Osteoblast (primary cell): ENCODE data around the gene TPST2. TPM values are rescaled to one million over a fixed set of nuclear protein-coding genes. Genes with fewer than 3 reads are reported as not detected.

Source experiments
- DNase-seq: peaks from one replicate; pipeline ENCODE4 v3.0.0; 2011; ENCODE audit warnings: low spot score, mixed read lengths; ENCODE audit not compliant: insufficient read length; ENCODE audit errors: missing footprints
- H2AFZ ChIP-seq: 2 replicates; pipeline ENCODE4 v1.6.0; 2011; ENCODE audit warnings: mild to moderate bottlenecking, low read length
- H3K27ac ChIP-seq: 2 replicates; pipeline ENCODE4 v1.5.1; 2011; ENCODE audit warnings: mild to moderate bottlenecking, low read depth, low read length, moderate library complexity
- H3K27me3 ChIP-seq: 2 replicates; pipeline ENCODE4 v1.6.0; 2012; ENCODE audit warnings: mild to moderate bottlenecking, control low read depth, inconsistent platforms, low read length, moderate library complexity; ENCODE audit not compliant: insufficient read depth
- H3K36me3 ChIP-seq: 2 replicates; pipeline ENCODE4 v1.5.1; 2011; ENCODE audit warnings: mild to moderate bottlenecking, low read length, control low read depth, moderate library complexity; ENCODE audit not compliant: insufficient read depth
- H3K4me1 ChIP-seq: 2 replicates; pipeline ENCODE4 v1.5.1; 2011; ENCODE audit warnings: mild to moderate bottlenecking, low read length, control low read depth, moderate library complexity; ENCODE audit not compliant: insufficient read depth
- H3K4me2 ChIP-seq: 2 replicates; pipeline ENCODE4 v1.6.0; 2011; ENCODE audit warnings: mild to moderate bottlenecking, low read length; ENCODE audit not compliant: insufficient read depth
- H3K4me3 ChIP-seq: fragments of 200-600 bp; sonication (generic); 3 replicates; pipeline ENCODE4 v1.5.1; 2012; ENCODE audit warnings: mild to moderate bottlenecking, low read length, inconsistent platforms; ENCODE audit not compliant: insufficient read depth
- H3K79me2 ChIP-seq: 2 replicates; pipeline ENCODE4 v1.6.0; 2012; ENCODE audit warnings: mild to moderate bottlenecking, low read length, control low read depth, inconsistent platforms; ENCODE audit not compliant: insufficient read depth
- H3K9me3 ChIP-seq: 2 replicates; pipeline ENCODE4 v1.5.1; 2011; ENCODE audit warnings: low read depth, low read length, control low read depth
- H4K20me1 ChIP-seq: 2 replicates; pipeline ENCODE4 v1.6.0; 2012; ENCODE audit warnings: mild to moderate bottlenecking, low read length, control low read depth; ENCODE audit not compliant: insufficient read depth
- CTCF ChIP-seq: IDR thresholded peaks from 2 replicates; pipeline ENCODE4 v1.5.1; 2011; ENCODE audit warnings: mild to moderate bottlenecking, low read depth, low read length, moderate library complexity; ENCODE audit errors: extremely low read depth
- total RNA-seq: library from RNA; depleted of rRNA; stranded (reverse); fragments of >200 nt; gene quantifications from 2 replicates; pipeline ENCODE4 v1.2.3, GENCODE V29; 2012

Gene TPST2
- total RNA-seq, 1 donor: 98.4 TPM

- no peaks in the 10 kb centered on the region for H4K20me1 ChIP-seq
- DNase-seq: peak; percentile 82
- H3K36me3 ChIP-seq: no peaks in the 10 kb centered on the region
- H3K79me2 ChIP-seq: no peaks in the 10 kb centered on the region
- peaks cover 20% of the 10 kb centered on the region for H3K4me1 ChIP-seq
- H2AFZ ChIP-seq: no peak overlapping the region
- no peak for TF ChIP-seq CTCF
- peak overlapping the region; percentile 67 for H3K4me2 ChIP-seq
- H3K9me3 ChIP-seq: no peaks in the 10 kb centered on the region
- no peak overlapping the region for H3K4me3 ChIP-seq
- peak overlapping the region; percentile 65 for H3K27ac ChIP-seq
- H3K27me3 ChIP-seq: peaks cover 9% of the 10 kb centered on the region
Measured at GRCh38 chr22:26610996-26611395, 21.1 kb upstream of the TPST2 start.

GRCh38 chr22:26610072-26610958 lies 20.4 kb upstream of the TPST2 start:
- H3K9me3 ChIP-seq: no peaks in the 10 kb centered on the region
- TF ChIP-seq CTCF: no peak
- no peak overlapping the region for H3K4me3 ChIP-seq
- peak; percentile 95 for DNase-seq
- H3K27ac ChIP-seq: peak overlapping the region; percentile 65
- H3K4me1 ChIP-seq: peaks cover 20% of the 10 kb centered on the region
- no peaks in the 10 kb centered on the region for H3K79me2 ChIP-seq
- H3K36me3 ChIP-seq: no peaks in the 10 kb centered on the region
- H2AFZ ChIP-seq: peak overlapping the region; percentile 30
- peaks cover 9% of the 10 kb centered on the region for H3K27me3 ChIP-seq
- H3K4me2 ChIP-seq: peak overlapping the region; percentile 67
- H4K20me1 ChIP-seq: no peaks in the 10 kb centered on the region

GRCh38 chr22:26609287-26609686 lies 19.4 kb upstream of the TPST2 start:
- H2AFZ ChIP-seq: no peak overlapping the region
- no peak overlapping the region for H3K27ac ChIP-seq
- peaks cover 20% of the 10 kb centered on the region for H3K4me1 ChIP-seq
- no peaks in the 10 kb centered on the region for H3K9me3 ChIP-seq
- no peak overlapping the region for H3K4me2 ChIP-seq
- no peaks in the 10 kb centered on the region for H4K20me1 ChIP-seq
- TF ChIP-seq CTCF: no peak
- peaks cover 9% of the 10 kb centered on the region for H3K27me3 ChIP-seq
- H3K4me3 ChIP-seq: no peak overlapping the region
- no peaks in the 10 kb centered on the region for H3K79me2 ChIP-seq
- H3K36me3 ChIP-seq: no peaks in the 10 kb centered on the region
- no peak for DNase-seq

- DNase-seq: no peak
- no peaks in the 10 kb centered on the region for H4K20me1 ChIP-seq
- H3K27me3 ChIP-seq: peaks cover 8% of the 10 kb centered on the region
- H3K79me2 ChIP-seq: no peaks in the 10 kb centered on the region
- no peaks in the 10 kb centered on the region for H3K36me3 ChIP-seq
- TF ChIP-seq CTCF: no peak
- no peak overlapping the region for H2AFZ ChIP-seq
- no peak overlapping the region for H3K4me3 ChIP-seq
- peaks cover 20% of the 10 kb centered on the region for H3K4me1 ChIP-seq
- H3K27ac ChIP-seq: no peak overlapping the region
- H3K9me3 ChIP-seq: no peaks in the 10 kb centered on the region
- H3K4me2 ChIP-seq: no peak overlapping the region
Measured at GRCh38 chr22:26608129-26608528, 18.2 kb upstream of the TPST2 start.
